Amygdala (tissue), 56 donors: ENCODE results near the gene FOSB.

Experiments used
- DNase-seq, 56 donors: peaks; one replicate each; lab custom pipeline; 2025; lab: John Stamatoyannopoulos, UW

Gene FOSB

GRCh38 chr19:45440873-45441654 lies 26.7 kb upstream of the FOSB start:
- DNase-seq = no peak

DNA sequence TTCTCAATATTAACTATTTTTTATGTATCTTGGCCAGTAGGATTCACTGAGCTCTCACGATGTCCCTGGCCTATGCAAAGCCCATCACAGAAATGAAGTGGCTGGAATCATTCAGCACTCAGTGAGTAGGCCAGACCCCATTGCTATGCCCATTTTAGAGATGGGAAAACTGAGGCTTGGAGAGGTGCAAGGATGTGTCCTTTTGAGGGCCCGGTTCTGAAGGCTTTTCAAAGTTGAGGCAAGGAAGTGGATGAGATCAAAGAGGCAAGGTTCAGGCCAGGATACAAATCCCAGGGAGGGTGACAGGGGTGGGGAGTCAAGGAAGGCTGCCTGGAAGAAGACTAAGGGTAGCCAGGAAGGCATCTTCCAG lies 25.4 kb upstream of the FOSB start:
- no peak for DNase-seq

DNA sequence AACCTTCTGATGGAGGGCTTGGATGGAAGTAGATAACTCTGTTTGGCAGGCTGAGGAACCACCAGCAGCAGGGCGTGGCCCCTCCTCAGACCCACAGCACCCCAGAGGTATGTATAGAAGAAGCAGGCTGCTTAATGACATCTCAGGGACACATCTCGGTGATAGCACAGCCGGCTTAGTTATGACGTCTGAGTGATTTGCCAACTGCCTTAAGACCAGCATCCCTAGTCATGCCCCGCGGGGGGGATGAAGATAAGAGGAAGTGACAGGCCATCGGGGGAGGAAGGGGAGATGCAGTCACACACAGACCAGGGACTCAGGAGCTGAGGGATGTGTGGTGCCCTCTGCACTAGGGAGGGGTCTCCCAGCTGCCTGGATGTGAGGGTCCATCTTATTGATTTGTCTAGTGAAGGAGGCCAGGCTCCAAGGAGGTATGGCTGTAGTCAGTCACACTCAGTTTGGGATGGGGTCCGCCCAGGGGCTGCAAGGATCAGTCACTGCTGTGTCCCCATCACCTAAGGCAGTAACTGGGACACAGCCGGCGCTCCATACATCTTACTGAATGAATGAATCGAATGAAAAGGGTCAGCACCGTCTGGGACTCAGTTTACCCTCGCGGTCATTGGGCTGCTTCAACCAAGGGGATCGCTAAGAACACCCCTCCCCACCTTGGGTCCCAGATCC lies 24.9 kb upstream of the FOSB start:
- DNase-seq = peak in 7 of 56 donors; percentile 5 to 57 (median 24)

- DNase-seq = peak in 50 of 56 donors; percentile 13 to 97 (median 59)
Measured at GRCh38 chr19:45443462-45444317, 24.1 kb upstream of the FOSB start.

DNA sequence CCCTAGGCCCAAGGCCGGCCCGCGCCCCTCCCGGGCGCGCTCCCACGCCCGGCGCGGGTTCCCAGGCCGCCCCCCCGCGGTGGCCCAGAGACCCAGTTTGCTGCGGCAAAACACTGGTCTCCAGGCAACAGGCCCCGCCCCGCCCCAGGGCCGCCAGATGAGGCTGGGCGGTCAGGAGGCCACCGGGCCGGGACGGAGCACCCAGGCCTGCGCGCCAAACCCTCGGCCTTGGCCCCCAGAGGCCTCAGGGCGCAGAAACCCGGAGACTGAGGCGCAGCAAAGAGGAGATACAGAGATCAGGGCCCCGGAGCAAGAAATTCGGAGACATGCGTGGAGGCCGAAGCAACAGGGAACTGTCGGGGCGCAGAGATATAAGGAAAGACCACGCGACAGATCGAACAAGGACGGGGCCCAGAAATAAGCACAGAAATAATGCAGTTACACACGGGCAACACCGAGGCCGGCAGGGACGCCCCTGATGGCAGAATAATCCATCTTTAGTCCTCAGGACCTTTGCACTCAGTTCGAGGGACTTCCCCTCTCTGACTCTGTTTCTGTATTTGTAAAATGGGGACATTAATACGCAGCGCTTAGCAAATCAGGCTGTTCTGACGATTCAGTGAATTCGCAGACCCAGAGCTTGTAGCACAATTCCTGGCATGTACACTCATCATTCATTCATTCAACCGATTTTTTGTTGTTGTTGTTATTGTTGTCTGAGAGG lies 23.3 kb upstream of the FOSB start:
- DNase-seq = peak in 55 of 56 donors; percentile 10 to 93 (median 71)

DNA sequence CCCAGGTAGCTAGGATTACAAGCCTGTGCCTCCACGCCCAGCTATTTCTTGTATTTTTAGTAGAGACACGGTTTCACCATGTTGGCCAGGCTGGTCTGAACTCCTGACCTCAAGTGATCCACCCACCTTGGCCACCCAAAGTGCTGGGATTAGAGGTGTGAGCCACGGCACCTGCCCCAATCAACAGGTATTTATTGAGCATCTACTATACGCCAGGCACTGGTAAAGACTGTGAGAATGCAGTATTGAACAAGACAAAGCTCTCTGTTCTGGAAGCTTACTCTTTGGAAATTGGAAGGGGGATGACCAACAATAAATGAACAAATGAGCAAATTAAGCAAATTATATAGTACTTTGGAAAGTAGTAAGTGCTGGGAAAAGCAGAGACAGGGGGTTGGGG lies 22.7 kb upstream of the FOSB start:
- DNase-seq = no peak

DNA sequence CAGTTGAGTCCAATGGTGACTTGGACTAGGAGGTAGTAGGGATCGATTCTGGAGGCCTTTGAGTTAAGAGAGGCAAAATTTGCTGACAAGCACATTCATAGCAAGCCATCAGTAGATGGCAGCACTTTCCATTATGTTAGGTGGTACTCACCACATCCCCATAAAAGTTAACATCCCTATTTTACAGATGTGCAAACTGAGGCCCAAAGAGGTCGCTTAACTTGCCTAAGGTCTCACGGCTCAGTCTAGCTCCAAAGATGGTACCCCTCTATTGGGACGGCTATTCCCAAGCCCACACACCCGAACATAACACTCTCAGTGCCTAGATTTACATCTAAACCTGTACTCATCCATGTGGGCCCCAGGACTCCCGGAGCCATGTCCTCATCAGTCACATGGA lies 21.5 kb upstream of the FOSB start:
- no peak for DNase-seq

GRCh38 chr19:45446944-45447343 lies 20.9 kb upstream of the FOSB start:
- DNase-seq = no peak

- DNase-seq = no peak
Measured at GRCh38 chr19:45448425-45448756, 19.4 kb upstream of the FOSB start.

- DNase-seq = no peak
Measured at GRCh38 chr19:45448887-45449299, 18.9 kb upstream of the FOSB start.

DNA sequence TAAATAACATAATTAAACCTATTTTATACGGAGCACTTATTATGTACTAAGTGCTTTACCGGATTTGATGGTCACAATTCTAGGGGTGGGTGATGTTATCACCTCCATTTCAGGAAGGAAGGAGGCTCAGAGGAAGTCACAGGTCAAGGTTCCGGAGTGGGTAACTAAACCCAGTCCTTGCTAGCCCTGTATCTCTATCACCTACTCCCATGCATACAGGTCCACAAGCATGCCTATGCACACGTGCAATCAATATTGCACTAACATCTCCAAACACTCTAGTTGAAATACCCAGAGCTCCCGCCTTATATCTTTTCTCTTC lies 17.8 kb upstream of the FOSB start:
- DNase-seq = no peak

DNA sequence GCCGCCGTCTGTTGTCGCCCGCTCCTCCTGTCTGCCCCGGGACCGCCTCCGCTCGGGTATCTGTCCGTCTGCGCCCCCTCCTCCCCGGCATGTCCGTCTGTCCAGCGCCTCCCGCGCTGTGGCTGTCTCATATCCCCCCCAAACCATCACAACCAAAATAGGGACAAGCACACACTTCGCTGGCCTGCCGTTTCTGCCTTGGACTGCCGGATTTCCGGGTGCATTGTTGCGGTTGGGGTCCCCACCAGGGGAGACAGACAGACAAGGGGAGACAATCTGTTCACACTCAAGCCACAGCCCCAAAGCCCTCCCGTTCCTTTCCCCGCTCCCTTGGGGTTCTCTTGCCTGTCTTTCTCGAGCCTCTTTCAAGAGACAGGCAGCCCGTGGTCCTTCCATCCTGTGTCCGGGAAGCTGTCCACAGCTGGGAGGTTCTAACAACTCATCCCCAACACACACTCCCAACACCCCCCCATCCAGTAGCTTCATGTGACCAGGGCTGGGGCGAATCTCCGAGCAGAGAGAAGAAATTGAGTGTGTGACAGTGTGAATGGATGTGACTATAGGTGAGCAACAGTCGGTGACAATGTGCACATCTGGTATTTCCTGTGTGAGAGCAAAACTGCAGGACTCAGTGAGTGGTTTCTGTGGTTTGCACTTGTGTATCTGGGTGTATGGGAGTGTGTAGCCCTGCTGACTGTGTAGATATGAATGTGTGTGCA lies 16.5 kb upstream of the FOSB start:
- DNase-seq = peak in 5 of 56 donors; percentile 17 to 56 (median 39)

DNA sequence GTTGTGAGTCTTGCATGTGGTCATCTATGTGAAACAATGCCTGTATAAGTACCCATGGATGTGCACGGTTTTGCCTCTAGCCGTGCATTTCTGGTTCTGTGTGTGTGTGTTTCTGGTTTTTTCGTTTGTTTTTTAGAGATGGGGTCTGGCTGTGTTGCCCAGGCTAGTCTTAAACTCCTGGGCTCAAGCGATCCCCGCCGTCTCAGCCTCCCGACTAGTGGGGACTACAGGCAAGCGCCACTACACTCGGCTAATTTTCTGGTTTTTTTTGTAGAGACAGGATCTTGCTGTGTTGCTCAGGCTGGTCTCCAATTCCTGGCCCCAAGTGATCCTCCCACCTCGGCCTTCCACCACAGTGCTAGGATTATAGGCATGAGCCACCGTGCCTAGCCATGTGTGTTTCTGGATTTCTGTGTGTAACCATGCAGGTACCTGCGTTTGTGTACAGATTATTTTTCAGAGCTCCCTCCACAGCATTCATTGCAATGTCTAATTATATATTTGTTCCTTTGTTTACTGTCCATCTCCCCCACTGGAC lies 15.9 kb upstream of the FOSB start:
- DNase-seq = no peak

- peak in 11 of 56 donors; percentile 5 to 45 (median 18) for DNase-seq
Measured at GRCh38 chr19:45455707-45456499, 11.9 kb upstream of the FOSB start.

- no peak for DNase-seq
Measured at GRCh38 chr19:45456500-45456815, 11.3 kb upstream of the FOSB start.

DNA sequence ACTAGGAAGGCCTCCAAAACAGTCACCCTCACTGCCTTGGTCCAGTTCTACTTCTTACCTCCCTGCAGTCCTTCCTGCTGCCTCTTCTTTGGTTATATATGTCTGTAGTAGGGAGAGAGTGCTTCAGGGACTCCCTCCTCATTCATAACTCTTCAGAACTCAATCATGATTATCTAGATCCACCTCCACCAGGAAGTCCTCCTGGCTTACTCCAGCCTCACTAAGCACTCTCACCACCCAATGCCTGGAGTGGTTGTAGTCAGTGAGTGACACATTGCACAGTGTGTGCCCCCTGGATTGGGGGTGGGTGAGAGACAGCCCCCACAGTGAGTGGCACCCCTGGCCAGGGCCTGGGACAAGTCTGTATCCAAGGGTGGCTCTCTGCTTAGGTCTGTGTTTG lies 10.0 kb upstream of the FOSB start:
- DNase-seq = no peak

- no peak for DNase-seq
Measured at GRCh38 chr19:45460807-45461347, 6.9 kb upstream of the FOSB start.

GRCh38 chr19:45462174-45462573 lies 5.6 kb upstream of the FOSB start:
- no peak for DNase-seq

DNA sequence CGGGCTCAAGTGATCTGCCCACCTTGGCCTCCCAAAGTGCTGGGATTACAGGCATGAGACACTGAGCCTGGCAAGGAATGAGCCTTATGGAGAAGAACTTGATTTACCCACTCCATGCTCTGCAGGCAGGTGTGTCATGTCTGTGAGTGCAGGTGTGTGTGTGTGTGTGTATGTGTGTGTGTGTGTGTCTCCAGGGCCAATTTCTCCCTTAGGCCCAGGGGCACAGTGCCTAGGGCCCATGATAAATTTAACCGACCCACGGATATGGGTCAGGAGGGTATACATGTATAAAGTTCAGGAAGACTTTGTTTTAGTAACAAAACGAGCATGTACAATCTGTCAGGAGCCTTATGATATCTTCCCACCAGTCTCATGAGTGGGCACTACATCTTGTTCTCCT lies 4.6 kb upstream of the FOSB start:
- DNase-seq = no peak
